Activated CD4-positive, alpha-beta T cell treated with anti-CD3 and anti-CD28 coated beads, Interleukin-10, Interleukin-2, amounts not matched to agents 100 ng/mL and 50 ng/mL, durations not matched to agents 16 hours and 8 hours (primary cell): Measurements from ENCODE around the gene RPRD2.
"Not testable (repeated sequence)": the region's sequence is repeated elsewhere in the genome, so short reads cannot be mapped to it uniquely, and the experiment has no call there.

ENCODE experiments used
- DNase-seq: peaks from one replicate; pipeline ENCODE4 v3.0.0-alpha.2; 2020

RPRD2 gene

GRCh38 chr1:150363426-150364230 lies at the start of gene RPRD2:
Gene RPRD2, plus strand, starts transcription at chr1:150364147. Its CDS starts 568 bp downstream, at chr1:150364715.
- peak; percentile 100 for DNase-seq

- DNase-seq, result not testable (repeated sequence)
Measured at GRCh38 chr1:150314691-150315090, 49.3 kb upstream of the RPRD2 start.

GRCh38 chr1:150320667-150320978 lies 43.3 kb upstream of the RPRD2 start:
- DNase-seq, result no peak

- peak; percentile 5 for DNase-seq
Measured at GRCh38 chr1:150321826-150322166, 42.2 kb upstream of the RPRD2 start.

- DNase-seq, result peak; percentile 76
Measured at GRCh38 chr1:150322310-150322709, 41.6 kb upstream of the RPRD2 start.

- no peak for DNase-seq
Measured at GRCh38 chr1:150332651-150333290, 31.2 kb upstream of the RPRD2 start.

GRCh38 chr1:150346316-150346715 lies 17.6 kb upstream of the RPRD2 start:
- DNase-seq, result no peak

GRCh38 chr1:150352866-150353265 lies 11.1 kb upstream of the RPRD2 start:
- DNase-seq, result no peak

- DNase-seq, result no peak
Measured at GRCh38 chr1:150362721-150363425, 1.1 kb upstream of the RPRD2 start.

GRCh38 chr1:150364231-150365003 lies 470 bp downstream of the RPRD2 start:
- peak; percentile 86 for DNase-seq

GRCh38 chr1:150365941-150366340 lies 2.0 kb downstream of the RPRD2 start:
- DNase-seq, result peak; percentile 38

GRCh38 chr1:150366416-150367296 lies 2.7 kb downstream of the RPRD2 start:
- DNase-seq, result peak; percentile 22

- no peak for DNase-seq
Measured at GRCh38 chr1:150371110-150371509, 7.2 kb downstream of the RPRD2 start.

GRCh38 chr1:150372580-150372979 lies 8.6 kb downstream of the RPRD2 start:
- DNase-seq, result no peak

- no peak for DNase-seq
Measured at GRCh38 chr1:150376110-150376509, 12.2 kb downstream of the RPRD2 start.

GRCh38 chr1:150383631-150384324 lies 19.8 kb downstream of the RPRD2 start:
- no peak for DNase-seq

- no peak for DNase-seq
Measured at GRCh38 chr1:150385537-150386445, 21.8 kb downstream of the RPRD2 start.

- no peak for DNase-seq
Measured at GRCh38 chr1:150386592-150386991, 22.6 kb downstream of the RPRD2 start.

GRCh38 chr1:150387200-150387599 lies 23.3 kb downstream of the RPRD2 start:
- DNase-seq, result no peak

GRCh38 chr1:150388241-150388640 lies 24.3 kb downstream of the RPRD2 start:
- no peak for DNase-seq
